ENCODE results near the gene SUGT1.

DNA sequence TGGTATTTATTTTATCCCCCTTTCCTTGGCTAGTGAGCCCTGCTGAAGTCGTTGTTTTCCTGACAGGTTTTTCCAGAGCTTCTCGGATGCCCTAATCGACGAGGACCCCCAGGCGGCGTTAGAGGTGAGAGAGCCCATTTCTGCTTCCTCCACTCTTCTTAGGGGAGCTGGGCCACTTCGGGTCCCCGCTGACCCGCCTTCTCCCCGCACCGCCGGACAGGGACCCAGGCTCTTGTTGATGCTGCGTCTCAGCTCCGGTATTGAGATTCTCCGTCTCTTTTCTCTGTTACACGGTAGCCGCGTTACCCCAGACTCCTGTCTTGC is 306 bp downstream of the SUGT1 start:
- TF ChIP-seq, protein P1, sequence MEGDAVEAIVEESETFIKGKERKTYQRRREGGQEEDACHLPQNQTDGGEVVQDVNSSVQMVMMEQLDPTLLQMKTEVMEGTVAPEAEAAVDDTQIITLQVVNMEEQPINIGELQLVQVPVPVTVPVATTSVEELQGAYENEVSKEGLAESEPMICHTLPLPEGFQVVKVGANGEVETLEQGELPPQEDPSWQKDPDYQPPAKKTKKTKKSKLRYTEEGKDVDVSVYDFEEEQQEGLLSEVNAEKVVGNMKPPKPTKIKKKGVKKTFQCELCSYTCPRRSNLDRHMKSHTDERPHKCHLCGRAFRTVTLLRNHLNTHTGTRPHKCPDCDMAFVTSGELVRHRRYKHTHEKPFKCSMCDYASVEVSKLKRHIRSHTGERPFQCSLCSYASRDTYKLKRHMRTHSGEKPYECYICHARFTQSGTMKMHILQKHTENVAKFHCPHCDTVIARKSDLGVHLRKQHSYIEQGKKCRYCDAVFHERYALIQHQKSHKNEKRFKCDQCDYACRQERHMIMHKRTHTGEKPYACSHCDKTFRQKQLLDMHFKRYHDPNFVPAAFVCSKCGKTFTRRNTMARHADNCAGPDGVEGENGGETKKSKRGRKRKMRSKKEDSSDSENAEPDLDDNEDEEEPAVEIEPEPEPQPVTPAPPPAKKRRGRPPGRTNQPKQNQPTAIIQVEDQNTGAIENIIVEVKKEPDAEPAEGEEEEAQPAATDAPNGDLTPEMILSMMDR (conservative IDR thresholded peaks at IDR 0.05; ENCODE audit: low read length) = no peak; the same call in 1 of the 2 replicates
- no peak for TF ChIP-seq EZH2phosphoT487 (IDR thresholded peaks at IDR 0.05; ENCODE audit: borderline replicate concordance, low read depth, low read length)

Data from OCI-LY7 (cell line).